Memory B cell (primary cell): ENCODE data around the gene SMARCA2.
A peak's percentile ranks its signal among the peaks of the same experiment; 100 is the strongest.

Experiments used
- ATAC-seq: fragments of 150-1000 bp; cut with Tn5 transposase; 2 replicates; pipeline ENCODE4 v1.10.0; 2021; ENCODE audit warnings: low read depth, mild to moderate bottlenecking, moderate library complexity
- DNase-seq, 2 donors: peaks; one replicate each; pipeline ENCODE4 v3.0.0; 2022; ENCODE audit warnings: low spot score in 2 of 2
- H3K27ac Mint-ChIP-seq: one replicate; pipeline ENCODE4 v1.8.0; 2022; ENCODE audit warnings: mild to moderate bottlenecking, moderate library complexity, mixed read lengths
- H3K27me3 Mint-ChIP-seq: one replicate; pipeline ENCODE4 v1.8.0; 2022; ENCODE audit warnings: mixed read lengths
- H3K36me3 Mint-ChIP-seq: one replicate; pipeline ENCODE4 v1.8.0; 2022; ENCODE audit warnings: mild to moderate bottlenecking, mixed read lengths
- H3K4me1 Mint-ChIP-seq: one replicate; pipeline ENCODE4 v1.8.0; 2022; ENCODE audit warnings: mixed read lengths
- H3K4me3 Mint-ChIP-seq: one replicate; pipeline ENCODE4 v1.8.0; 2022; ENCODE audit warnings: mild to moderate bottlenecking, moderate library complexity, mixed read lengths
- H3K9me3 Mint-ChIP-seq: one replicate; pipeline ENCODE4 v1.8.0; 2022; ENCODE audit warnings: mixed read lengths

Gene SMARCA2

GRCh38 chr9:2040828-2041227 lies 25.7 kb downstream of the SMARCA2 start:
- H3K9me3 Mint-ChIP-seq: no peaks in the 10 kb centered on the region
- peak overlapping the region; percentile 31 for H3K27ac Mint-ChIP-seq
- H3K4me3 Mint-ChIP-seq: no peak overlapping the region
- no peaks in the 10 kb centered on the region for H3K27me3 Mint-ChIP-seq
- no peak for ATAC-seq
- H3K4me1 Mint-ChIP-seq: peaks cover 36% of the 10 kb centered on the region
- peaks cover 35% of the 10 kb centered on the region for H3K36me3 Mint-ChIP-seq
- no peak for DNase-seq

GRCh38 chr9:2041736-2042135 lies 26.6 kb downstream of the SMARCA2 start:
- peaks cover 29% of the 10 kb centered on the region for H3K36me3 Mint-ChIP-seq
- ATAC-seq (no peak), DNase-seq (no peak)
- H3K9me3 Mint-ChIP-seq: no peaks in the 10 kb centered on the region
- H3K27ac Mint-ChIP-seq: peak overlapping the region; percentile 90
- no peak overlapping the region for H3K4me3 Mint-ChIP-seq
- peaks cover 32% of the 10 kb centered on the region for H3K4me1 Mint-ChIP-seq
- no peaks in the 10 kb centered on the region for H3K27me3 Mint-ChIP-seq

- H3K36me3 Mint-ChIP-seq: peaks cover 31% of the 10 kb centered on the region
- DNase-seq: no peak
- H3K4me3 Mint-ChIP-seq: peak overlapping the region; percentile 71
- peak; percentile 49 for ATAC-seq
- peak overlapping the region; percentile 90 for H3K27ac Mint-ChIP-seq
- H3K4me1 Mint-ChIP-seq: peaks cover 30% of the 10 kb centered on the region
- H3K27me3 Mint-ChIP-seq: no peaks in the 10 kb centered on the region
- H3K9me3 Mint-ChIP-seq: no peaks in the 10 kb centered on the region
Observed at GRCh38 chr9:2043243-2043642, 28.1 kb downstream of the SMARCA2 start.

GRCh38 chr9:2043881-2044462 lies 28.8 kb downstream of the SMARCA2 start:
- peak in 1 of 2 donors; percentile 13 for DNase-seq
- Mint-ChIP-seq H3K4me3 (peak overlapping the region; percentile 71), H3K4me1 (peaks cover 30% of the 10 kb centered on the region), H3K9me3 (no peaks in the 10 kb centered on the region), H3K36me3 (peaks cover 25% of the 10 kb centered on the region), H3K27ac (peak overlapping the region; percentile 90), H3K27me3 (no peaks in the 10 kb centered on the region)
- ATAC-seq: peak; percentile 81

GRCh38 chr9:2047144-2047671 lies 32.1 kb downstream of the SMARCA2 start:
- peaks cover 28% of the 10 kb centered on the region for H3K4me1 Mint-ChIP-seq
- DNase-seq: no peak
- no peaks in the 10 kb centered on the region for H3K9me3 Mint-ChIP-seq
- ATAC-seq: no peak
- no peak overlapping the region for H3K4me3 Mint-ChIP-seq
- no peak overlapping the region for H3K27ac Mint-ChIP-seq
- H3K36me3 Mint-ChIP-seq: peaks cover 14% of the 10 kb centered on the region
- no peaks in the 10 kb centered on the region for H3K27me3 Mint-ChIP-seq

GRCh38 chr9:2047916-2048315 lies 32.8 kb downstream of the SMARCA2 start:
- no peaks in the 10 kb centered on the region for H3K27me3 Mint-ChIP-seq
- no peak overlapping the region for H3K4me3 Mint-ChIP-seq
- no peak overlapping the region for H3K27ac Mint-ChIP-seq
- ATAC-seq (no peak), DNase-seq (no peak)
- H3K4me1 Mint-ChIP-seq: peaks cover 28% of the 10 kb centered on the region
- no peaks in the 10 kb centered on the region for H3K9me3 Mint-ChIP-seq
- H3K36me3 Mint-ChIP-seq: peaks cover 14% of the 10 kb centered on the region

GRCh38 chr9:2050236-2050635 lies 35.1 kb downstream of the SMARCA2 start:
- ATAC-seq (no peak), DNase-seq (no peak)
- no peak overlapping the region for H3K27ac Mint-ChIP-seq
- H3K4me3 Mint-ChIP-seq: no peak overlapping the region
- no peaks in the 10 kb centered on the region for H3K9me3 Mint-ChIP-seq
- H3K36me3 Mint-ChIP-seq: peaks cover 14% of the 10 kb centered on the region
- peaks cover 26% of the 10 kb centered on the region for H3K4me1 Mint-ChIP-seq
- H3K27me3 Mint-ChIP-seq: no peaks in the 10 kb centered on the region

GRCh38 chr9:2053883-2054845 lies 39.0 kb downstream of the SMARCA2 start:
- H3K4me1 Mint-ChIP-seq: peaks cover 25% of the 10 kb centered on the region
- ATAC-seq (peak; percentile 99), DNase-seq (peak; percentile 45 to 72)
- H3K27ac Mint-ChIP-seq: peak overlapping the region; percentile 86
- H3K4me3 Mint-ChIP-seq: peak overlapping the region; percentile 43
- H3K36me3 Mint-ChIP-seq: peaks cover 21% of the 10 kb centered on the region
- H3K9me3 Mint-ChIP-seq: no peaks in the 10 kb centered on the region
- no peaks in the 10 kb centered on the region for H3K27me3 Mint-ChIP-seq

GRCh38 chr9:2055203-2055658 lies 40.1 kb downstream of the SMARCA2 start:
- Mint-ChIP-seq H3K4me1 (peaks cover 25% of the 10 kb centered on the region), H3K9me3 (no peaks in the 10 kb centered on the region), H3K36me3 (peaks cover 20% of the 10 kb centered on the region), H3K27ac (peak overlapping the region; percentile 86), H3K27me3 (no peaks in the 10 kb centered on the region), H3K4me3 (no peak overlapping the region)
- DNase-seq: no peak
- ATAC-seq: no peak

- DNase-seq: no peak
- Mint-ChIP-seq H3K9me3 (no peaks in the 10 kb centered on the region), H3K36me3 (peaks cover 33% of the 10 kb centered on the region), H3K4me3 (no peak overlapping the region), H3K4me1 (peaks cover 12% of the 10 kb centered on the region), H3K27me3 (no peaks in the 10 kb centered on the region), H3K27ac (no peak overlapping the region)
- no peak for ATAC-seq
Observed at GRCh38 chr9:2059274-2059929, 44.3 kb downstream of the SMARCA2 start.

- Mint-ChIP-seq H3K9me3 (no peaks in the 10 kb centered on the region), H3K36me3 (peaks cover 31% of the 10 kb centered on the region), H3K27me3 (no peaks in the 10 kb centered on the region), H3K27ac (no peak overlapping the region), H3K4me3 (no peak overlapping the region), H3K4me1 (peaks cover 8% of the 10 kb centered on the region)
- ATAC-seq (no peak), DNase-seq (no peak)
Observed at GRCh38 chr9:2060424-2060823, 45.3 kb downstream of the SMARCA2 start.

GRCh38 chr9:2065704-2066103 lies 50.6 kb downstream of the SMARCA2 start:
- Mint-ChIP-seq H3K27ac (peak overlapping the region; percentile 81), H3K27me3 (no peaks in the 10 kb centered on the region), H3K4me1 (peaks cover 10% of the 10 kb centered on the region), H3K9me3 (no peaks in the 10 kb centered on the region), H3K4me3 (no peak overlapping the region), H3K36me3 (peaks cover 23% of the 10 kb centered on the region)
- DNase-seq: no peak
- ATAC-seq: no peak

- DNase-seq: no peak
- peak; percentile 53 for ATAC-seq
- Mint-ChIP-seq H3K27me3 (no peaks in the 10 kb centered on the region), H3K4me1 (peaks cover 6% of the 10 kb centered on the region), H3K27ac (peak overlapping the region; percentile 35), H3K9me3 (no peaks in the 10 kb centered on the region), H3K36me3 (peaks cover 19% of the 10 kb centered on the region), H3K4me3 (no peak overlapping the region)
Observed at GRCh38 chr9:2066312-2067273, 51.4 kb downstream of the SMARCA2 start.
